Body of pancreas (tissue), 4 donors: ENCODE data around the gene SYNGR1.

Experiments used
- CTCF ChIP-seq, 7 experiments: fragments of 450-650 bp in 4 of 7; fragments of 200-600 bp in 3 of 7; sonication (generic) in 3 of 7; IDR thresholded peaks; one replicate each; pipeline ENCODE4 v1.5.1; 2016 to 2019; ENCODE audit warnings: antibody characterized with exemption in 7 of 7
- POLR2A ChIP-seq, 3 donors: fragments of 450-650 bp; IDR thresholded peaks; one replicate each; pipeline ENCODE4 v1.6.1; 2016; ENCODE audit warnings: antibody characterized with exemption in 3 of 3, mild to moderate bottlenecking in 2 of 3

GRCh38 chr22:39405346-39406085 lies 55.7 kb downstream of the SYNGR1 start:
- TF ChIP-seq POLR2A (IDR thresholded peaks at IDR 0.05) = peak in 1 of 3 donors; percentile 12
- no peak for TF ChIP-seq CTCF (IDR thresholded peaks at IDR 0.05)
